Activated naive CD8-positive, alpha-beta T cell treated with anti-CD3 and anti-CD28 coated beads, Interleukin-2, amount 50 U/mL, for 24 hours (primary cell): ENCODE measurements around the gene TMEM132E.

Source experiments
- ATAC-seq: fragments of 150-1000 bp; cut with Tn5 transposase; one replicate; pipeline ENCODE4 v1.10.0; 2021
- DNase-seq: peaks from one replicate; pipeline ENCODE4 v3.0.0; 2021
- H3K27ac Mint-ChIP-seq: one replicate; pipeline ENCODE4 v1.8.0; 2021; ENCODE audit warnings: mild to moderate bottlenecking, mixed read lengths
- H3K27me3 Mint-ChIP-seq: one replicate; pipeline ENCODE4 v1.8.0; 2021; ENCODE audit warnings: mixed read lengths
- H3K36me3 Mint-ChIP-seq: one replicate; pipeline ENCODE4 v1.8.0; 2021; ENCODE audit warnings: low read depth, mixed read lengths
- H3K4me1 Mint-ChIP-seq: one replicate; pipeline ENCODE4 v1.8.0; 2021; ENCODE audit warnings: mixed read lengths
- H3K4me3 Mint-ChIP-seq: one replicate; pipeline ENCODE4 v1.8.0; 2021; ENCODE audit warnings: mild to moderate bottlenecking, moderate library complexity, mixed read lengths
- H3K9me3 Mint-ChIP-seq: one replicate; pipeline ENCODE4 v1.8.0; 2021; ENCODE audit warnings: mixed read lengths

TMEM132E gene

DNA sequence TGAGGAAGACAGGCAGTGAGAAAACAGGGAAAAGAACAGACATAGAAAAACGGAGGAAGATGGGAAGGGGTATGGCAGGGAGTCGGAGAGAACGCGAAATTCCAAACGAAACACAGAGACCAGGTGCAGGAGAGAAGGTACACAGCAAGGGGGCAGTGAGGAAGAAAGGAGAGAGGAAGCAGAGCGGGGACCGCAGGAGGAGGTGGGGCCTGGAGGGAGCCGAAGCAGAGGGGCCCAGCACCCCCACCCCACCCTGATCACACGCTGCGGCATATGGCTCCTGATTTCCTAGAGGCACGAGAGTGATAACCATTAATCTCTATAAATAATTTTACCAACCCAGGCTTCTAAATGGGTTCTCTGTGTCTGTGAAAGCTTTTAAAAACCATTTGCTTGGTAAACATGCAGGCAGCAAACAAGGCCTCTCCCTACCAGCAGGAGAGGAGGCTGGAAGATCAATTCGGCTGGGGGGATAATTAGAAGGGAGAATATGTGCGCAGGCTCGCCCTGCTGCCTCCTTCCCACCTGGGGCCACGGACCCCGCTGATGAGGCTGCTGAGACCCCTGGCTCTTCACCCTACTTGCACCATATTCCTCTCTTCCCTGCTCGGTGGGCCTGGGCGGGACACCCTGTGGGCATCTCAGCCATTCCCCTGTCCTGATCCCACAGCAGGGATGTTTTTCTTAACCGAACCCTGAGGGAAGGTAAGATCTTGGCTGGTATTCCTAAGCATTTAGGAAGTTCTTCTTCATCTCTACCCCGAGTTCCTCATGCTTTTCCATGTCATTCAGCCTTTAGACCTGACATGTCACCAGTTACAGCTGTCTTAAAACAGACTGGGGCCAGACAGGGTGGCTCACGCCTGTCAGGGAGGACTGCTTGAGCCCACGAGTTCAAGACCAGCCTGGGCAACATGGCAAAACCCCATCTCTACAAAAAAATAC lies 86.7 kb downstream of the TMEM132E start:
- H3K9me3 Mint-ChIP-seq = no peaks in the 10 kb centered on the region
- no peaks in the 10 kb centered on the region for H3K36me3 Mint-ChIP-seq
- ATAC-seq = no peak
- peaks cover 8% of the 10 kb centered on the region for H3K4me1 Mint-ChIP-seq
- peaks cover 6% of the 10 kb centered on the region for H3K27me3 Mint-ChIP-seq
- no peak overlapping the region for H3K4me3 Mint-ChIP-seq
- no peak for DNase-seq
- no peak overlapping the region for H3K27ac Mint-ChIP-seq

DNA sequence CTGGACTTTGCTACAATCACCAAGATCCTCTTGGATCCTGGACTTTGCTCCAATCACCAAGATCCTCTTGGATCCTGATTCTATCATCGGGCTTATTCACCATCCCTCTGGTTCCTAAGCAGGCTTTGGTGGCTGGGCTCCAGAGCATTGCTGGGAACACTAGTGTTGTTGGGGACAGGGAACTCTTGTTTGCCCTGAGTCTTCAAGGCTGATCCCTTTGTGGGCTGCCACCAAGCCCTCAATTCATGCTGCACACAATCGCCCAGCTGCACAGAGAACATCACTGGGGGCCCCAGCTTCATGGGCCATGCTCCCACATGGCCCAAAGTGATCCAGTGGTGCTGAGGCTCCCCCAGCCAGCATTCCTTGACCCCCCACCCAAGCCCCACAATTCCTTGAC lies 88.3 kb downstream of the TMEM132E start:
- Mint-ChIP-seq H3K4me3 (no peak overlapping the region), H3K36me3 (no peaks in the 10 kb centered on the region), H3K4me1 (peaks cover 8% of the 10 kb centered on the region), H3K9me3 (no peaks in the 10 kb centered on the region), H3K27me3 (peaks cover 6% of the 10 kb centered on the region), H3K27ac (no peak overlapping the region)
- DNase-seq (no peak), ATAC-seq (no peak)

DNA sequence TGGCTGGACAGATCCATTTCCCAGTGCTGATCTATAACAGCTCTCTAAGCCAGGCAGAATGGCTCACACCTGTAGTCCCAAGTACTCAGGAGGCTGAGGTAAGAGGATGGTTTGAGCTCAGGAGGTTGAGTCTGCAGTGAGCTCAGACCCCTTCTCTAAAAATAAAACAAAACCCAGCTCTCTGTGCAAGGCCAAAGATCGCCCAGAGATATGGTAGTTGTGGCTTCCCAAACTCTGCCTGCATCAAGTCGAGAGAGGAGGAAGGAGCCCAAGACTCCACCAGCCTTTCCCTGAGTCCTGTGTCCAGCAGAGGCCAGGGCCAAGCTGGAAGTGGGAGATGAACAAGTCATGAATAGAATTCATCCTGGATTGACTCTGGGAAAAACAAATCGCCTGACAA lies 88.8 kb downstream of the TMEM132E start:
- H3K27ac Mint-ChIP-seq = no peak overlapping the region
- DNase-seq (no peak), ATAC-seq (no peak)
- H3K9me3 Mint-ChIP-seq = no peaks in the 10 kb centered on the region
- H3K36me3 Mint-ChIP-seq = no peaks in the 10 kb centered on the region
- H3K27me3 Mint-ChIP-seq = peaks cover 6% of the 10 kb centered on the region
- peaks cover 8% of the 10 kb centered on the region for H3K4me1 Mint-ChIP-seq
- no peak overlapping the region for H3K4me3 Mint-ChIP-seq

DNA sequence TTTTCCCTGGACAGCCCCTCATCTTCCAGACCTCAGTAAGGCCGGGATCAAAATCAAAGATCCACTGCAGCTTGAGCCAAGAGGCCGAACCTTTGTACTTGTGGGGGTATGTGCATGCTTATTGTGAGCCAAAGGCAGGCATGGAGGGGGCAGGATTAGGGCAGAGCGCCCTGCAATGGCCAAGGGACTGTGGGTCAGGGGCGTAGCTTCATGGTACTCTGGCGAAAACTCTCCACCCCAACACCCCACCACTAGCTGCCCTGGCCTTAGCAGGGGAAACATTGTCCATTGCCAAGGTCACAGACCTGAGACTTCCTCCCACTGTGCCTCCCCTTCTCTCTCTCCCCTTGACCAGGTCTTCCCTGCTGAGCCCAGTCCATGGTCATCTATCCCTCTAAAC lies 90.1 kb downstream of the TMEM132E start:
- Mint-ChIP-seq H3K27ac (no peak overlapping the region), H3K9me3 (no peaks in the 10 kb centered on the region), H3K27me3 (peaks cover 6% of the 10 kb centered on the region), H3K4me3 (no peak overlapping the region), H3K36me3 (no peaks in the 10 kb centered on the region), H3K4me1 (peaks cover 8% of the 10 kb centered on the region)
- DNase-seq = no peak
- ATAC-seq = no peak

DNA sequence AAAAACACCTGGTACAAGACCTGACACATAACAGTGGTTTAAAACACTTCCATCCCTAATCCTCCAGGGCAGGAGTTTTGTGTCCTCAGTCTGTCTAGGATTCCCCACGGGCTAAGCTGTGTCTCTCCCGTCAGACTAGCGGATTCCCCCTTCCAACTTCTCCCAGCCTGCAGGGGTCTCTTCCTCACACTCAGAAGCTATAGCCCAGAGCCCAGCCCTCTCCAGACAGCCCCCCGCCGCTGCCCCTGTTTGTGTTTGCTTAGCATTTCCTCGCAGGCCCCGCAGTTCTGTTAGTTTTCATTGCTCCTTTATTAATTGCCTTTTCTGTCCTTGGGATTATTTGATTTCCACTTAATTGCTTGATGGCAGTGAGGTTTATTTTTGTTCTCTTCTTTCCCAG lies 91.2 kb downstream of the TMEM132E start:
- peaks cover 2% of the 10 kb centered on the region for H3K4me1 Mint-ChIP-seq
- H3K27ac Mint-ChIP-seq = no peak overlapping the region
- no peaks in the 10 kb centered on the region for H3K36me3 Mint-ChIP-seq
- ATAC-seq (no peak), DNase-seq (no peak)
- no peaks in the 10 kb centered on the region for H3K9me3 Mint-ChIP-seq
- H3K27me3 Mint-ChIP-seq = peaks cover 3% of the 10 kb centered on the region
- H3K4me3 Mint-ChIP-seq = no peak overlapping the region

DNA sequence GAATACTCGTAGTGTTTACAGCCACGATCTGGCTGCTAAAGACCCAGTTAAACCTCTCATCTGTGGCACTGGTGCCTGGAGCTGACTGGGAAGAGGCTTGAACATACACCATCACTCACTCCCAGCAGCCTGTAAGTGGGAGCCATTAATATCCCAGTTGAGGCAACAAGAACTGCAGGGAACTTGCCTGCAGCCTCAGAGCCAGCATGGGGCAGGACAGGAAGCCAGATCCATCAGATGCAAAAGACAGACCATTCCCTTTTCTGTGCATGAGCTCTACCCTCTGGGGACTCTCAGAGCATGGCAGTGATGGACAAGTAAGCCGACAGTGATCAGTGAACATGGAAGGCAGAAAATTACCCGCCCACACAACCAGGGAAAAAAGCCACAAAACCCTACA lies 91.8 kb downstream of the TMEM132E start:
- Mint-ChIP-seq H3K36me3 (no peaks in the 10 kb centered on the region), H3K4me3 (no peak overlapping the region), H3K4me1 (no peaks in the 10 kb centered on the region), H3K9me3 (no peaks in the 10 kb centered on the region), H3K27me3 (peaks cover 1% of the 10 kb centered on the region), H3K27ac (no peak overlapping the region)
- DNase-seq (no peak), ATAC-seq (no peak)

DNA sequence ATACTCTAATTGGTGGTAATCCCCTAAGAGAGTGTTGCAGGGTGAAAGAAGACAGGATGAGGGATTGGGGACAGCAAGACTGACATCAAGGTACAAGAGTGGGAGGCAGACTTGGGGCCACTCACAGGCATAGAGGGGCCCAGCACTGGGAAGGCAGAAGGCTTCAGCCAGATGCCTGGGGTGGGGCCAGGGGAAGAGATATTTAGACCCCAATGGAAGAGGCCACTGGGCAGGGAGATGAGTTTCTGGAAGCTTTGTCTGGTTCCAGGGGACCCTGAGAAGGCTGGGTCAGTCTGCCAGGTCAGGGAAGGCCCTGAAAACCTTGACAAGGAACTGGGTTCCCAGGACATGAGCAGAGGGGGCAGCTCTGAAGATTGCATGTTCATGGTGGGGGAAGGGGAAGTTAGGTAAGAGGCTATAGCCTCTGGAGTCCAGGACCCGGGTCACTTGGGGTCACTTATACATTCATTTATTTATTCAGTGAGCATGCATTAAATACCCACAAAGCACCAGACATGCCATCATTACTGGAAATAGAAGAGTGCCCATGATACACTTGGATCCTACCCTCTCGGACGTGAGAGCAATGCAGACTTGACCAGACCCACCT lies 92.9 kb downstream of the TMEM132E start:
- no peak for ATAC-seq
- H3K36me3 Mint-ChIP-seq = no peaks in the 10 kb centered on the region
- H3K27ac Mint-ChIP-seq = no peak overlapping the region
- no peaks in the 10 kb centered on the region for H3K9me3 Mint-ChIP-seq
- no peak for DNase-seq
- H3K4me3 Mint-ChIP-seq = no peak overlapping the region
- no peaks in the 10 kb centered on the region for H3K4me1 Mint-ChIP-seq
- peaks cover 1% of the 10 kb centered on the region for H3K27me3 Mint-ChIP-seq

DNA sequence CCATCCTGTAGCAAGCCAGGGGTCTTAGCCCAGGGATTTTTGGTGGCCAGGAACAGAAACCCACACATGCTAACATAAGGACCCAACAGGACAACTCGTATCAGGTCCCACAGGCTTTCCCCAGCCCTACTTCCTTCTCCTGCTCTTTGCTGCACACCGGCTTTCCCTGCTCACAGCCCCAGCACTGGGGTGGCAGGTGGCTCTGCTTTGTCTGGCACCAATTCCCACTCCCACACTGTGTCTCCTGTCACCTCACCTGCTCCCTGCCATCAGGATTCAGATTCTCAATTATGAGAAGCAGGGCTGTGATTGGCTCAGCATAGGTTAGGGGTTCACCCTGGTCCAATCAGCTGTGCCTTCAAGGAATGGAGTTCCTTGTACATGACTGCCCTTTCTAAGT lies 94.1 kb downstream of the TMEM132E start:
- Mint-ChIP-seq H3K27me3 (peaks cover 6% of the 10 kb centered on the region), H3K36me3 (no peaks in the 10 kb centered on the region), H3K9me3 (no peaks in the 10 kb centered on the region), H3K4me3 (no peak overlapping the region), H3K4me1 (no peaks in the 10 kb centered on the region), H3K27ac (no peak overlapping the region)
- no peak for ATAC-seq
- no peak for DNase-seq

DNA sequence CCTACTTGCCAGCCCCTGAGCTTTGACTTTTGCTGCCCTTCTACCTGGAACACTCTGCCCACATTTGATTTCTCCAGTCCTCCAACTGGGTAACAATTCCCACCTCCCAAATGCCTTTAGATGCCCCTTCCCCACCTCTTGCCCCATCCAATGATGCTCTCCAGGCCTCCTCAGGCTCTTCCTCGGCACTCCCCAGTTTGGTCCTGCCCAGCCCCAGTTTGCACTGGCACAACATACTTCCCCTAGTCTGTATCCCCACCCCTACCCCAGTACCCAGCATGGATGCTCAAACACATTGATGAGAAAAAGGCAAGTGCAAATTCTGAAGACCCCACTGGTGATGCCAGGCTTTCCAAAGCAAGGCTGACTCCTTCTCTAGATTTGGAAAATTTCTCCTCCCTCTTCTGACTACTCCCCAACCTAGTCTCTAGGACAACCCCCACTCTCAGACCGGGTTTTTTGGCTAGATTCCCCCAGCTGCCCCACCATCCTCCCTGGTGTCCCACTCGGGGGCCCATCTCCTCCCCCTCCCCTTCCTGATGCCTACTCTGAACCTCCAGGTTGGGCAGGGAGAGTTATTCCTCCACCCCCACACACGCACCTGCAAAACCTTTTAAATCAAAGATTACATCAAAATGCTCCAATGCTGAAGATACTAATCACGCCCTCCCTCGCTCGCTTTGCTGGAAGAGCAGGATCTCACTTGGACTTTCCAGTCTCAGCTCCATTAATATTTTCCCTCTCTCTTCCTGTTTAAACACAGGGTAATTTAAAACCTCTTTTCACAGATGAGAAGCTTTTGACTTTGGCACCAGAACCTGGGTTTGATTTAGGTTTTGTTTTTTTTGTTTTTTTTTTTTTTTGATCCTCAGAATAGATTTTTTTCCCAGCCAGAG lies 94.9 kb downstream of the TMEM132E start:
- H3K36me3 Mint-ChIP-seq = no peaks in the 10 kb centered on the region
- no peak for ATAC-seq
- H3K9me3 Mint-ChIP-seq = no peaks in the 10 kb centered on the region
- H3K4me3 Mint-ChIP-seq = no peak overlapping the region
- peaks cover 8% of the 10 kb centered on the region for H3K27me3 Mint-ChIP-seq
- H3K4me1 Mint-ChIP-seq = no peaks in the 10 kb centered on the region
- no peak overlapping the region for H3K27ac Mint-ChIP-seq
- no peak for DNase-seq

DNA sequence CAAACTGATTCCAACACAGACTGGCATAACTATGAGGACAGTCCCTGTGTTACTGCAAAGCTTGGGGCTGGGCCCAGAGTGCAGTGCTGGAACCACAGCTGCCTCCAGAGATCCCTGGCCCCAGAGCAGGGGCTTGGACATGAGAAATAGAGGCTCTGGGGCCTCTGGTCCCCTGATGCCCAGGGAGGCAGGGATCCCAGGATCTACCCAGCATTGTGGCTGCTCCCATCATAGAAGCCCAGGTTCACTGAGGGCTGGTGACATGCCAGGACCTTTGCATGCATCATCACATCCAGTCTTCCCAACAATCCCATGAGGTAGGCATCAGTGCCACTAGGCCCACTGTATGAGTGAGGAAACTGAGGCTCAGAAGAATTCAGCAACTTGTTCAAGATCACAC lies 95.8 kb downstream of the TMEM132E start:
- Mint-ChIP-seq H3K9me3 (no peaks in the 10 kb centered on the region), H3K36me3 (no peaks in the 10 kb centered on the region), H3K27ac (no peak overlapping the region), H3K4me1 (no peaks in the 10 kb centered on the region), H3K27me3 (peaks cover 7% of the 10 kb centered on the region), H3K4me3 (no peak overlapping the region)
- ATAC-seq (no peak), DNase-seq (no peak)

DNA sequence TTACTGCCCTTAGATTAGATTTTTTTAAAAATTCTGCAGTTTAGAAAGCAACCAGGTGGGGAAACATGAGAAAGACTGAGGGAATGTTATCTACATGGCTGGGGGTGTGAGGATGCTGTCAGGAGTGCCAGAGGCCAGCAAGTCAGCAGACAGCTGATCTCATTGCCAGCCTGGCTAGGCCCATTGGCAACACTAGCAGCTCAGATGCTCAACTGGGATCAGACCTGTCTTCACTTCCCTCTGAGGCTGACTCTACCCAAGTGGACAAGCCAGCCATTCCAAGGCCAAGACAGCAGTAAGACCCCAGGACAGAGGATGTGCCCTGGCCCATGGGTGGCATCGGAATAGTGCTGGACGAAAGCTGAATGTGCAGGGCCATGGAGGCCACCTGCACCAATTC lies 96.2 kb downstream of the TMEM132E start:
- H3K4me3 Mint-ChIP-seq = no peak overlapping the region
- ATAC-seq = no peak
- no peaks in the 10 kb centered on the region for H3K36me3 Mint-ChIP-seq
- peaks cover 7% of the 10 kb centered on the region for H3K27me3 Mint-ChIP-seq
- no peaks in the 10 kb centered on the region for H3K4me1 Mint-ChIP-seq
- no peak overlapping the region for H3K27ac Mint-ChIP-seq
- no peak for DNase-seq
- H3K9me3 Mint-ChIP-seq = no peaks in the 10 kb centered on the region

DNA sequence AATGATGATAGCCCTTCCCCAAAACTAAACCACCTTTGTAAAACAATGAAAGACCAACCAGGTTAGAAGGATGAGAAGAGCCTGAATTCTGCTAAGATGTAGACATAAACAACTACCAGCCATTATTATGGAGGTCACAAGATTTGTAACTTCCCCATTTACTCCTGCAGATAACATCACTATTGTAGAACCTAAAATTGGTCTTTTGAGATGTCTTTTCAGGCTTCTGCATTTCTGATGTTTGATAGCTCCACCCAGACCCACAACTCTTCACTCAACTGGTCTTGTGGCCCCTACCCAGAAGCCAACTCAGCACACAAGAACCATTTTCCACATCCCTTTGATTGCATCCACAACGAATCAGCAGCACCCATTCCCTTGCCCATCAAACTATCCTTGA lies 100.8 kb downstream of the TMEM132E start:
- DNase-seq = no peak
- Mint-ChIP-seq H3K27ac (no peak overlapping the region), H3K27me3 (peaks cover 15% of the 10 kb centered on the region)

DNA sequence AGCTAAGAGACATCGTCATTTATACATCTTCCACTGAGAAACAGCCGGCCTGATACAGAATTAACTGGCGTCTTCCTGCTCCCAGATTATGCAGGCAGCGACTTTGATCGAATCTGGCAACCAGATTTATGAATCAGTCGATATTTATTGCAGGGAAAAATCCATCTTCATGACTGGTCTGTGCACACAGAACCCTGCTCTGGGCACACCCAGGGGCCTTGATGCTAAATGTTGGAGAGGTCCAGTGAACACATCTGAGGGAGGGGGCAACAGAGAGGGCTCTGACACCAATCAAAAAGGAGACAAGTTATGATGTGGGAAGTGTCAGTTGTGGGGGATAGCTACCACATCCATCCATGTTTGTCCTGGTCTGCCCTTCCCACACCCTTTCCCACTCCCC lies 102.9 kb downstream of the TMEM132E start:
- Mint-ChIP-seq H3K4me1 (no peaks in the 10 kb centered on the region), H3K27ac (no peak overlapping the region), H3K27me3 (peaks cover 16% of the 10 kb centered on the region), H3K9me3 (no peaks in the 10 kb centered on the region), H3K36me3 (no peaks in the 10 kb centered on the region), H3K4me3 (no peak overlapping the region)
- DNase-seq (no peak), ATAC-seq (no peak)

More for the DNA sequence above, 100.8 kb downstream of the TMEM132E start:
- Mint-ChIP-seq H3K36me3 (no peaks in the 10 kb centered on the region), H3K4me1 (no peaks in the 10 kb centered on the region), H3K4me3 (no peak overlapping the region), H3K9me3 (no peaks in the 10 kb centered on the region)
- no peak for ATAC-seq

DNA sequence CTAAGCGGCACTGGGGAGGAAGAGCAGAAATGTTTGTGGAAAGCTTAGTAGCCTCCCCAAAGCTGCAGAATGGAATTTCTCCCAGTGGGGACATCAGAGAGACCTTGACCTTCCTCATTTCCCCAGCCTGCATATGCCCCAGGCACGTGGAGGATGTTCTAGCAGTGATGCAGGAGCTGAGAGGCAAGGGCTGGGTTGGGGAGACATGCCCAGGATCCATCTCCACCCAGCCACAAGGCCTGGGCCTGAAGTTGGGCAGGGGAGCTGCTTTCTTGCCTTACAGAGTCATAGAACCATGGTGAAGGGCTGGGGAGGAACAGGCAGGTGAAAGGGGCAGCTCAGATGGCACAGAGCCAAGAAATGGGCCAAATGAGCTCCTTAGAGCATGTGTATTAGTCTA lies 104.0 kb downstream of the TMEM132E start:
- Mint-ChIP-seq H3K36me3 (no peaks in the 10 kb centered on the region), H3K27me3 (peaks cover 15% of the 10 kb centered on the region), H3K27ac (no peak overlapping the region), H3K4me3 (no peak overlapping the region), H3K4me1 (no peaks in the 10 kb centered on the region), H3K9me3 (peaks cover 5% of the 10 kb centered on the region)
- no peak for DNase-seq
- no peak for ATAC-seq
